HG02943 (cell line): Measurements from ENCODE around the gene PIGZ.
A peak's percentile ranks its signal among the peaks of the same experiment; 100 is the strongest.

Experiments used
- ATAC-seq: cut with Tn5 transposase; IDR thresholded peaks from one replicate; pipeline ENCODE4 v1.9.1; 2021; ENCODE audit warnings: mild to moderate bottlenecking, low read depth, moderate library complexity; ENCODE audit not compliant: unreplicated experiment

The PIGZ gene, protein sequence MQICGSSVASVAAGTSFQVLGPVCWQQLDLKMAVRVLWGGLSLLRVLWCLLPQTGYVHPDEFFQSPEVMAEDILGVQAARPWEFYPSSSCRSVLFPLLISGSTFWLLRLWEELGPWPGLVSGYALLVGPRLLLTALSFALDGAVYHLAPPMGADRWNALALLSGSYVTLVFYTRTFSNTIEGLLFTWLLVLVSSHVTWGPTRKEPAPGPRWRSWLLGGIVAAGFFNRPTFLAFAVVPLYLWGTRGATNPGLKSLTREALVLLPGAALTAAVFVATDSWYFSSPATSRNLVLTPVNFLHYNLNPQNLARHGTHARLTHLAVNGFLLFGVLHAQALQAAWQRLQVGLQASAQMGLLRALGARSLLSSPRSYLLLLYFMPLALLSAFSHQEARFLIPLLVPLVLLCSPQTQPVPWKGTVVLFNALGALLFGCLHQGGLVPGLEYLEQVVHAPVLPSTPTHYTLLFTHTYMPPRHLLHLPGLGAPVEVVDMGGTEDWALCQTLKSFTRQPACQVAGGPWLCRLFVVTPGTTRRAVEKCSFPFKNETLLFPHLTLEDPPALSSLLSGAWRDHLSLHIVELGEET

DNA sequence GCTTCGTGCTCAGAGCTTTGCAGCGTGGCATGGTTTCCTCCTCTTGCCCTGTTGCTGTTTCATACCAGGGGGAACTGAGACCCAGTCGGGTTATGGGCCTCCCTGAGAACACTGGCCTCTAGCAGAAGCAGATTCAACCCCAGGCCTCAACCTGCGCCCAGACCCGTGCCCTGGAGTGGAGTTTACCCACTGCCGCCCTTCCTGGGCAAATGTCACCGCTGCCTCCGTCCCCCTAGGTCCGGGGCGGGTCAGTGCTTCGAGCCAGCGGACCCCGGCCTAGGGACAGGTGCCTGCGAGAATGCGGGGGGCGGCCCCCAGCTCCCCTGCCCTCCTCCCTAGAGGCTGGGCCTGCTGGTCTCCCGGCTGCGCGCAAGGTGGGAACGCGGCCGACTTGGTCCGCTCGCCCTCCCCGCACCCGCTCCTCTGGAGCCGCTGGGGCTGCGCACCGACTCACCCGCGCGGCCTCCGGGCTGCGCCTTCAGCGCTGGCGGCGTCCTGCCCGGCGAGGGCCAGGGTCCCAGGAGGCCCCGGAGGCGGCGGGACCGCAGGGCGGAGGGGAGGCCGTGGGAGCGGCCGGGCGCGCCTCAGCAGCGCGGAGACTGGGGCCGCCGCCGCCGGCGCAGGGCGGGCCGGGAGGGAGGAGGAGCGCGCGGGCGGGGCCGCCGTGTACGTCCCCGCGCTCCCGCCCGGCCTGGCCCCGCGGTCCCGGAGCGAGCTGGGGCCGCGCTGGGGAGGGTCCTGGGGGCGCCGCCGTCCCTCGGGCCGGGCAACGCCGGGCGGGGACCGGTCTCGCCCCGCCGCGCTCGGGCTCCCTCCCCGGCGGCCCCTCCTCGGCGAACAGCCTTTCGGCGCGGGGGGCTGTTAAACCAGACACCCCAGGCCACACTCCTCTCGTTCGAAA lies at the start of gene PIGZ:
Gene PIGZ, minus strand, starts transcription at position 601 of the 901 bp plus-strand sequence. CDS start 16,802 bp downstream, outside the sequence.
- no peak for ATAC-seq

DNA sequence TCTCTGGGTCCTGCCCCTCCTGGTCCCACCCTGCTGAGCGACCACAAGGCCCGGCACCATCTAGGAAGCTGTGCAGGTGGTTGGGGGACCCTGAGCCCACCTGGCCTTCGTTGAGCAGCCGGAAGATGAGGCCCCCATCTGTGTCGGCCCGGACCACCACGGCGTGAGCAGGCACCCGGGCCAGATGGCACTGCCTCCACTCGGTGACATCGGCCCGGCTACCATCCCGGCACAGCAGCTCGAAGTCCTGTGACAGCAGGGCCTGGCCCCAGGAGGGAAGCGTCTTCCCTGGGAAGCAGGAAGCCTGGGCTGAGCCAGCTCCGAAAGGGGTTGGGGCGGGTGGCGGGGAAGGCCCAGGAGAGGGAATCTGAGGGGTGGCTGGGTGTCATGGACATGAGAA lies 48.4 kb upstream of the PIGZ start:
- no peak for ATAC-seq

DNA sequence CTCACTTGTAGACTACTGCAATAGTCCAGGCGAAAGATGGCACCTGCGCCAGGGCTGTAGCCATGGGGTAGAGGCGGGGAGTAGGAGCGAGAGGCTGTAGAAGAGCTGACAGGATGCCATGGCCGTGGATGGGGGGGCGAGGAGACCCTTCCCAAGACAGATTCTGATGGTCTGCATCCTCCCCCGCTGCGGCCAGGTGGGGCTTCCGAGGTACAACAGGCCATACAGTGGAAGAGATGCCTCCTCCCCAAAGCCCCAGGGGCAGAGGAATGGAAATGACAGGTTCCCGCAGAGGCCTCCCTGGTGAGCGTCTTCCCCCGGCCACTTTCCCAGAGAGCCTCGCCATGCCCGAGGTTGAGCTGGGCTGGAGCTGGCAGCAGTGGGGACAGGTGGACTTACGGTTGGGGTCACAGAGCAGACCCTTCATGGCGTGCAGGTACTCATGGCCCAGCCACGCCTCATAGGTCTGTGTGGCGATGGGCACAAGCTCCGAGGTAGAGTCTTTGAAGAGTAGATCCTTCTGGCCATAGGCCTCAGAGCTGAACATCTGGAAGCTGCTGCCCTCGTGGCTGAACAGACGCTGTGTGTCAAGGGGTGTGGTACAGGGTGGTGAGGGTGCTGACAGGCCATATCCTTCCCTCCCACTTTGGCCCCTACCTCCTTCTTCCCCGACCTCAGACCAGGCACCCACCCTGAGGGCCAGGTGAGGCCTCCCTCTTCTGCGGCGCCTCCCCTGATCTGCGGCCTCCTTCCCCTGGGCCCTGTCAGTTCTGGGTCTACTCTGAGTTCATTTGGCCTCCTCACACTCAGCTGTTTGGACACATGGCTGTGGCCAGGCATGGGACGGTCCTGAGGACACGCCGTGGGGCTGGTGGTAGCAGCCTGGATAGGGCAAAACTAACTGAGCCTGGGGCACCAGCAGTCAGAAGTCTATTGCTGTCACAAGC lies 47.4 kb upstream of the PIGZ start:
- no peak for ATAC-seq

DNA sequence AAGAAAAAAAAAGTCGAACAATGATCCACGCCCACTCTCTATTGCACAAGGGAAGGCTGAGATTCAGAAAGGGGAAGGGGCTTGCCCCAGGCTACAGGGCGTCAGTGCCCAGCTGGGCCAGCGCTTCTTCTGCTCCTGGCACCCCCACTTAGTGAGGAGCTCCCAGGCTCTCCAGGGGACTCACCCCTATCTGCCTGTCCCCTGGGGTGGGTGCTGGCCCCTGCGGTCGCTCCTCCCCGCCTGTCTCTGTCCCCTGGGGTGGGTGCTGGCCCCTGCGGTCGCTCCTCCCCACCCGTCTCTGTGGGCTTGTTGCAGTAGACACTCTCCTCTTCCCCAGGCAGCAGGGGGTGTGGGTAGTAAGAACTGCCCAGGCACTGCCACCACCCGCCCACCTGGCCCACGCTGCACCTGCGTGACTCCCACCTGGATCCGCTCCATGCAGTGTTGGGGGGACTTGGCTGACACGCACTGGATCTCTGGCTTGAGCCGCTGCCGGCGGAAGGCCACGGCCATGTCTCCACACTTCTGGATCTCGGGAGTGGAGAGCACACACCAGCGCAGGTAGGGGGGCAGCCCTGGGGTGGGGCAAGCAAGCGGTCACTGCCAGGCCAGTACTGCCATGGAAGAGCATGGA lies 46.4 kb upstream of the PIGZ start:
- no peak for ATAC-seq

DNA sequence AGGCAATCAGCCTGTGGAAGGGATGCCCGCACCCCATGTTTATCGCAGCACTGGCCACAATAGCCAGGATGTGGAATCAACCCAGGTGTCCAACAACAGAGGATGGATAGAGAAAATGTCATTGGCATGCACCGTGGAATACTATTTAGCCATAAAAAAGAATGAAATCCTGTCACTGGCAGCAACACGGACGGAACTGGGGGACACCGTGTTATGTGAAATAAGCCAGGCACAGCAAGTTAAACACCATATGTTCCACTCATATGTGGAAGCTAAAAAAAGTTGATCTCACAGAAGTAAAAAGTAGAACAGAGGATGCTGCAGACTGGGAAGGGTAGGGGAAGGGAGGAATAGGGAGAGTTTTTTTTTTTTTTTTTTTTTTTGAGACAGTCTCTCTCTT lies 45.4 kb upstream of the PIGZ start:
- no peak for ATAC-seq

DNA sequence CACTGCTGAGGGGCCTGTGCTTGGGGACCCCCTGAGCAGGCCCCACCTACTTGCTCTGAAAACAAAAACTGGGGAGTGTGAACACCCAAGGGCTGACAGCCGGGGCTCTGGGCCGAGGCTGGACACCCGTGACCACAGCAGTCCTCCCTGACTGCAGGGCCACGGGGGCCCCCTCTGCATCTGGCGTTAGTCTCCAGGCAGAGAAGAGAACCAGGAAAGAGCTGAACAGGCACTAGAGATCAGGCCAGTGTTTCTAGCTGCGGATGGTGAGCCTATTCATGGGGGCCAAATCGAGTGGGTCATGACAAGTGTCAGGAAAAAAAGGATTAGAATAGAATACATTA lies 43.9 kb upstream of the PIGZ start:
- ATAC-seq, result no peak

DNA sequence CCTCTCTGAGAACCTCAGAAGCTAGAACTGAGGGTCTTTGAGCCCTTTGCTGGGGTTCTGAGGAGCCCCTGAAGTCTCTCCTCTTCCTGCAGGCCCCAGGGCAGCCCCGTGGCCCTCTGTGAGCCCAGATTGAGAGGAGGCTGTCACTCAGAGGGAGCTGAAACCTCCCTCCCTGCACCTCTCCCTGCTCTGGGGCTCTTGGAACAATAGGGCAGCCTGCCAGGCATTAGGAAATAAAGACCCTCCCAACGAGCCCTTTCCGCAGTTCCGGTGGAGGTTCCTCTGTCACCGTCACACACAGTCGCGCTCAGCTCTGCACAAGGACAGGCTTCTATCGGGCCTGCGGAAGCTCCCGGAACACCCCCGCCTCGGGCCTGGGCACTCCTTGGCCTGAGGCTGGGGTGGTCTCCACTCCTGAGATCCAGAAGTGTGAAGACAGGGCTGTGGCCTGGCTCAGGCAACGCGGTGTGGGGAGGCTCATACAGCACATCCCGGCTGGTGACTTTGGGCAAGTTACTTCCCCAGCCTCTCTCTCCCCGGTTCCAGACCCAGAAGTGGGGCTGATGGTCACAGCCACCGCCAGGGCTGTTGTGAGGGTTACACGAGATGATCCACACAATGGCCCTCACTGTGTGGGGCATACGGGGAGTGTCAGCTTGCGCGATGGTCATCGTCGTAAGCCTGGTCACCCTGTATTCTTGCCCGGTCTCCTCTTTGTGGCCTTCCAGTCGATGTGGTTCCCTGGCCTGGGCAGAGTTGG lies 43.3 kb upstream of the PIGZ start:
- ATAC-seq, result no peak

DNA sequence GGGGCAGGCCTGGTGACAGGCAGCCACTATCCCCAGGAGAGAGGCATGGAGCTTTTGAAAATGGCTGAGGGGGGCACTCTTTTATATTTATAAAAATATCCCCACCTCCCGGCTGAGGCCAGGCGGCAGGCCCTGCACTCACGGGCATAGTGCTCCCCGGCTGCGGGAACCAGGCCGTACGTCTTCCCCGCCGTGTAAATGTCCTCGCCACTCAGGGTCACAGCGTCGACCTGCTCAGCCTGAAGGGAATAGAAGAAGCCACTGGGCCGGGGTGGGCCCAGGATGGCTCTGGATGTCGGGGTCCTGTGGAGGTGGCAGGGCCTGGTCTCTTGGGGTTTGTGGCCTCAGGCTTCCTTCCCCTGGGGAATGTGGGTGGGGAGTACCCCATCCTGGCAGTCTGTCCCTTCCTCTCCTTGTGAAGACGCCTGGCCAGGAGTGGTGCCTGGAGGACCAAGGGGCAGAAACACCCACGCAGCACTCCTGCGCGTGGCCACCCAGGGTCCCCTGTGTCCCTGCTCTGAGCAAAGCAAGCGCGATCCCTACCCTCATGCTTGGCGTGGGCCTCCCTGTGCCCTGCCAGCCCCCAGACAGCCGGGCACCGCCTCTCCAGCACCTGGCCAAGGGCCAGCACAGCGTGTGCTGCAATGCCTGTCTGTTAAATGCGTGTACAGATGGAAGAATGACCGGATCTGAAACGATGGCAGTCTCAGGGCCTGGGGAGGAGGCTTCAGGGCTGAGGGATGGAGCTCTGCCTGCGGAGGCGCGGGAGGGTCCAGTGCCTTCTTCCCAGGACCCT lies 42.1 kb upstream of the PIGZ start:
- no peak for ATAC-seq

DNA sequence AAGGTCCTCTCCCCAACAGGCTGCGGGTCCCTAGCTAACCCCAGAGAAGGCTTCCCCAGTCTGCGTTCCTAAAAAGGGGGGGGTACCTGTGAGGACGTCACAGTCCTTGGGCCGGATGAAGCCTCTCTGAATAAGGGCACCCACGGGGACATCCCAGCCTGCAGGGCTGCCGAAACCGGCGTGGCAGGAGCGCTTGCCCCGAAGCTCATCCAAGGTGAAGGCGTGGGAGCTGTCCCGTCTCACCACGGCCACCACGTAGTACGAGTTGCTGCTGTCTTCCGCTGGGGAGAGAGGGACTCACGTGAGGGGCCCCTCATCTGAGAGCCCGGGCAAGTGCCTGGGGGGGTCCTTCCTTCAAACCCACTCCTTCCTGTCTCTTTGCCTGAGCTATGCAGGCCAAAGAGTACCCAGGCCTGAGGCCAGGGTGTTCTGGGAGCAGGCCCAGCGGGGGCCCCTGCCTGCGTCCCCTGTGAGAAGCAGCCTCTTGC lies 40.9 kb upstream of the PIGZ start:
- ATAC-seq, result no peak

DNA sequence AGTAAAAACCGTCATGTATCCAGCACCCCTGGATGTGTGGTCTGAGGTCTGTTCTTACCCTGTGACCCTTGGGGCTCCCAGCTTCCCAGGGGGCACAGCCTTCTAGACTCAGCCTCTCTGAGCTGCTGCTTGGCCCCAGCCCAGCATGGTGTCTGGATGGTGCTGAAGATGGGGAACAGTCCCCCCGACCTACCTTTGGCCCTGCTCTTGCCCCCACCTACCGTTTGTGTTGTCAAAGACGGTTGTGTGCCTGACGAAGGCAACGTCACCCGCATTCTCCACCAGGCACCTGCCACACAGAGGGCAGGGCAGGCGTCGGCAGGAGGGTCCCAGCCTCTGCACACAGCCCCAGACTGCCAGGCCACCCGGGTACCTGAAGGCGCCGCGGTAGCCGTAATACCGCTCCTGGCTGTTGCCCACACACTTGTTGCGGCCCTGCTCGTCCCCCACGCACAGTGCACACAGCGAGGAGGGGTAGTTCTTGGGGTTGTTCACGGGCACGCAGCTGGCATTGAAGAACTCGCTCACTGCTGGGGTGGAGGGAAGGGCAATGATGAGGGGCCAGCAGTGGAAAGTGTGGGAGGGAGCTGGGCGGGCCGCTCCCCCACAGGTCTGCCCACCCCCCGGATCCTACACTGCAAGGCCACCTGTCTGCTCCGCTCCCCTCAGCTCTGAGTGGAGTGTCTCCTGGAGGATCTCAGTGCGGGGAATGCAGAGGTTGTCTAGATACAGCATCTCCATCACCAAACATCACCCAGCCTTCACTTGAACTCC lies 40.0 kb upstream of the PIGZ start:
- ATAC-seq, result no peak

DNA sequence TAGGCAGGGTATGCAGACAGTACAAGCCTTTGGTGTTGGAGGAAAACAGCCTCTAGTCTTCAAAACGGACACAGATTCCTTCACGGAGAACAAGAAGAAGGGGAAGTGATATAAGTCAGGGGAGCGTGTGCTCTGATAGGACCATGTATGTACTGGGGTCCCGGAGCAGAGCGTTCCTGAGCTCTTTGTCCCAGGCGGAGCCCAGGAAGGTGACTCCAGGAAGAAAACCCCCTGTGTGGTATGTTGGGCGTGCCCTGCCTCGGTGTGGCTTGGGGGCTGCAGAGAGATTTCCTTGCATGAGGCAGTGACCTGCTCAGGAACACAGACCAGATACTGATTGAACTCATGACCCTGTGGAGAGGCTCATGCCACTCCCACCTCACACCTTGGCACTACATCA lies 39.3 kb upstream of the PIGZ start:
- no peak for ATAC-seq

DNA sequence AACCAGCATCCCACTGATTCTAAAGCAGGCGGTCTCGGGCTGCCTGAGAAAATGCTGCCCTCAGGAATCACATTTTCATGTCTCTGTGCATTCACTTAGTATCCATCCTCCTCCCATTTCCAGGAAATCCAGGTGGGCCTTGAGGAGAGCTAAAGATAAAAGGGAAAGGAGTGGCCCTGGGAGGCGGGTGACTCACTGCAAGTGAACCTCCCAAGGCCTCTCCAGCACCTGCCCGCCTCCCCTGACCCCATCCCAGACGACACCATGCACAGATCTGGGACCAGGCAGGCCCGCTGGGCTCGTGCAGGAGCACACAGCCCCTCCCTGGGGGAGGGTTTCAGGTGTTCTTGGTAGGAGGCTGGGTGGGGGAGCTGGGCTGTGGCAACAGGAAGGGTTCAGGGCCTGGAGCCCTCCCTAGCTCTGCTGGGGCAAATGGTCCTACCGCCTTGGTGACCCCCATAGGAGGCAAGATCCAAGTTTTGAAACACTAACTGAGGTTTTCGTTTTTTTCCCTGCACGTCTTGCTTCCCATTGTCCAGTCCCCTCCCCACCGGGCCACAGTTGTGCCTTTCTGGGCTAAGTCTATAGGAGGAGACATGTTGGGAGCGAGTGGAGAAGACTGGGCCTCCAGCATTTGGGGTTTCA lies 38.8 kb upstream of the PIGZ start:
- no peak for ATAC-seq

DNA sequence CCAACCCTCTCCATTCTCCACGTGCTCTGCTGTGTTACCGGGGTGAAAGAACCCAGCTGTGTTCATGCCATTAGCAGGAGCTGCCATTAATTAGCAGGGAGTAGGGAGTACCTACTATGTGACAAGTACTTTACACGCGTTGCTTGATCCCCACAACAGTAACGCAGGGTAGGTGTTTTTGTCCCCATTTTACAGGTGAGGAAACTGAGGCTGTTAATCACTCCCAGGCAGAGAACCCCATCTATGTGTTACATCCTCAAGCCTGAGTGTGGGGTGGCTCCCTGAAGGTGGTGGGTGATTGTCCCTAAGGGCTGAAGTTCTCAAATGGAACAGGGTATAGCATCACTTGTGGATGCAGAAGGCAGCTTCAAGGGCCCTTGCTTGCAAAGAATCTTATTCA lies 38.2 kb upstream of the PIGZ start:
- ATAC-seq, result no peak

DNA sequence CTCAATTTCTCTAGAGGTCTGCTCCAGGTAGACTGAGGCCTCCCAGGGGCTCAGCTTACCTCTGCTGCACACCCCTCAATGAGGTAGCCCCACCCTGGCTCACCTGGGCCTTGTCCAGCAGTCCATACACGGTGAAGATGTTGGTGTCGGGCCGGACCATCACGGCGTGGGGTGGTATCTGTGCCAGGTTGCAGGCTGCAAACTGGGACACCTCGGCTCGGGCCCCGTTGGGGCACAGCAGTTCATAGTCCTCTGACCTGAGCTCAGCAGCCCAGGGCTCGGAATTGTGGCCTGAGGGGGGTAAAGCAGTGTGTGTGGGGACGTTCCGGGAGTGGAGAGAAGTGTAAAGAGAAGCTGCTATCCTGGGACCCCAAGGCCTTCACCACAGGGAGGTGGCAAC lies 37.8 kb upstream of the PIGZ start:
- no peak for ATAC-seq

DNA sequence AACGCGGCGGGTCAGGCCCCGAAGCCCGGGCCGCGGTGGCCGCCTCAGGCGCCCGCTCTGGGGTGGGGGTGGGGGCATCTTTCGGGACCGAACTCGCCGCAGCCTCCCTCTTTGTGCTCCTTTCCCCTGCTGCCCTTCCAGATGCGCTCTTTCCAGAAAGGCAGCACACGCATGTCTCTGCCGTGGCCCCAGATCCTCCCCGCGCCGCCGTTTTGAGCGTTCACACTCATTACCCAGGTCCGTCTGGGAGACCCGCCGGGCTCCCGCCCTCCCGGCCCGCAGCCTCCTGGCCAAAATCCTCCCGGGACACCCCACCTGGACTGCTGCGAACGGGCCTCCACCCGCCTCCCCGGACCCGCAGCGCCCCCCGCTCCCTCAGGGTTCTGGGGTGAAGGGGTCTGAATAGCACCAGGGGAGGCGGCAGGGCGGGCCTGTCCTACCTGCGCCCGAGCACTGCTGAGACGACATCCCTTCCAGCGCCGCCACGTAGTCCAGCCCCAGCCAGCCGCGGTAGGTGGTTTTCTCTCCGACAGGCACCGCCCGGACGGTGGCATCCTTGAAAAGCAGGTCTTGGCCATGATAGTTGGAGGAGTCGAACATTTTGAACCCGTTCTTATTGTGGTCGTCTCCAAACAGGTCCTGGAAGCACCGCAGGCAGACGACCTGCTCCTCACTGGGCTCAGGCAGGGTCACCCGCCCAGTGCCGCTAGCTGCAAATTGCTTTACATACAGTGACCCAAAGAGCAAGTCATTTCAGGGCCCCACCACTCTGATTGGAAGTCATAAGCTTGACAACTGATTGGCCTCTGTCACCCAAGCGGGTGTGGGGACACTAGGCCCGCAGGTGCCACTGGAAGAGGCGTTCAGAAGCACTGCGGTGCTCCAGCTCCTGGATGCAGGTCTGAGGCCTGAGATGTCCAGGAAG lies 35.1 kb upstream of the PIGZ start:
- ATAC-seq, result peak; percentile 20
